Adipose tissue (tissue), 3 donors: ENCODE results near the gene CCDC179. TPM values are rescaled to one million over a fixed set of nuclear protein-coding genes. Genes with fewer than 3 reads are reported as not detected.

ENCODE experiments used
- H3K27ac ChIP-seq: one replicate; pipeline ENCODE4 v1.5.1; 2013; ENCODE audit warnings: low read depth, low read length
- WGBS, 3 donors: extraction: QIAGEN DNeasy Blood & Tissue Kit; methylation state at CpG; one replicate each; pipeline ENCODE4 v1.1.7; 2013; 5-methylcytosine and 5-hydroxymethylcytosine counted together
- polyA plus RNA-seq, 3 donors: library from polyadenylated mRNA; stranded (reverse); fragments of 200-250 nt; gene quantifications; one replicate each; pipeline ENCODE4 v1.2.3, GENCODE V29; 2013
- donor health status: healthy with polysubstance abuse.
- donor health status: Bipolar disorder and iron deficiency.
- donor health status: healthy.

CCDC179 gene
- polyA plus RNA-seq = not detected

GRCh38 chr11:22860241-22860640 lies at the start of gene CCDC179:
Gene CCDC179, minus strand, starts transcription at chr11:22860474. Its CDS starts 53 bp downstream, at chr11:22860421.
- H3K27ac ChIP-seq = no peak within 1 kb of the TSS
- 94 to 100% (median 99%) methylated on average over 4 of the region's 4 CpGs for WGBS, 3 donors

DNA sequence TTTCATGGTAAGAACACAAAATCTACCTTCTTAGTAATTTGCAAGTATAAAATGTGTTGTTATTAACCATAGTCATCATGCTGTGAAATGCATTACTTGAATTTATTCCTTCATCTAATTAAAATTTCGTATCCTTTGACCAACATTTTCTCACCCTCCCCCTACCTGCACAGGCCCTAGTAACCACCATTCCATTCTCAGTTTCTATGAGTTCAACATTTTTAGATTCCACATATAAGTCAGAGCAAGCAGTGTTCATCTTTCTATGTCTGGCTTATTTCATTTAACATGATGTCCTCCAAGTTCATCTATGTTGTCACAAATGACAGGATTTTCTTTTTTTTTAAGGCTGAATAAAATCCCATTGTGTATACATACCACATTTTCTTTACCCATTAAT lies 43.5 kb upstream of the CCDC179 start:
- H3K27ac ChIP-seq = no peak overlapping the region
- WGBS, 3 donors = 74 to 95% (median 93%) methylated on average over 1 of the region's 1 CpG

DNA sequence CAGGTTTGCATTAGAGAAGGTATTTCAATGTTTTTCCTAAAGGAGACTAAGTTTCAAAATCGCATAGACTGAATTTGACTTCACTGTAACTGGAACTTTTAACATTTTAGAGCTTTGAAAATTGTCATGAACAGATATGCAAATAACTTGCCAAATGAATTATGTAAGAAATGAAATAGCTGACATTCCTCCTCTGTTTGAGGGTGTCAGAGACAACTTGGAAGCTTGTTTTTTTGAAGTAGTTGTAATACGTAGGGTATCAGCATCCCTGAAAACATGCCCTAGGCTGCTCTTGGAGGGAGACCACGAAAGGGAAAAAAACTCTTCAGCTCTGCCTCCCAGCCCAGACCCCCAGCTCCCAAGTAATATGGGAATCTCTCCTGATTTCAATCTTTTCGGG lies 41.3 kb upstream of the CCDC179 start:
- H3K27ac ChIP-seq = no peak overlapping the region
- WGBS, 3 donors = 67 to 79% (median 70%) methylated on average over 4 of the region's 4 CpGs

DNA sequence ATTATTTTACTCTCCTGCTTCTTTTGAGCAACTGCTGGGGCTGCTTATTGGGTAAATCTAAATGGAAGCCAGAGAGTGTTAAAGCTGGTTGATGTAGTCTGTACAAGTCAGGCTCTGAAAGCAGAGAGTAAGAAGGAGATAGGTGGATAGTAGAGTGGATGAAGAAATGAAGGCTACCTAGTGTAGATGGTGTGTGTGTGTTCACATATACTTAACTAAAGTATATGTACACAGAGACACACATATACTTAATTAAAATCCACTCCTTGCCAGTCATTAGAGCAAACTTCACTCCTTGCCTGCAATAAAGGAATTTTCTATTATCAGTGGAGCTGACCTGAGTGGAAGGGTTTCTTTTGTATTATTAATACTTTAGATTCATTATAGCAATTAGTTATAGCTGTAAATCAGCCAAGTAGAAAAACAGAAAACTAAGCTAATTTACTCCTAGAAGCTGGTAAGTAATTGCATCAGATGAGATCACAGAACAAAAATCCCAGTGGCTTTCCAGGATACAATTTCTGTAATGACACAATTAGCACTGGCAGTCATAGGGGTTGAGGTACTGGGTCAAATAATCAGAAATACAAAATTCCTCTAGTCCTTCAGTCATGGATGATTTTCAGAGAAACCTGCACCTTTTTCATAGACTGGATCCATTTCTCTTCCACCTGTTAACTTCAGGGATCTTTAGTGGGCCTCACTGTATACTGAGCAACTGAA lies 40.7 kb upstream of the CCDC179 start:
- H3K27ac ChIP-seq = no peak overlapping the region

DNA sequence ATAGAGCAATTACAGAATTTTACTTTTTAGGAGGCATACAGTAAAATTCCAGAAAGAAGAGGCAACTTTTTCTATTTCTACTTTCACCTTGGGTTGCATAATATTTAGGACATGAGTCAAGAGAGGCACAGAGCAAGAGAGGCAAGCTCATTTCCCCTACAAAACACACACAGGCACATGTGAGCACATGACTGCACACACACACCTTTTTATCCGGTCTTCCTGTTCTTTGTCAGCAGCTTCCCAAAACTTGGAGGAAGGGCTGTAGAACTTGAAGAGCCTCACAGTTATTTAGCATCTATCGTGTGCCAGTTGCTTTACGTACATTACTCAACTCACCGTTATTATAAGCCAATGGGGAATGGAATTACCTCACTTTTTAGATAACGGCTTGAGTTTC lies 37.8 kb upstream of the CCDC179 start:
- no peak overlapping the region for H3K27ac ChIP-seq
- WGBS, 3 donors = 69 to 90% (median 77%) methylated on average over 5 of the region's 5 CpGs

GRCh38 chr11:22890227-22890626 lies 30.0 kb upstream of the CCDC179 start:
- WGBS, 3 donors = 73 to 80% (median 77%) methylated on average over 2 of the region's 2 CpGs
- H3K27ac ChIP-seq = no peak overlapping the region

DNA sequence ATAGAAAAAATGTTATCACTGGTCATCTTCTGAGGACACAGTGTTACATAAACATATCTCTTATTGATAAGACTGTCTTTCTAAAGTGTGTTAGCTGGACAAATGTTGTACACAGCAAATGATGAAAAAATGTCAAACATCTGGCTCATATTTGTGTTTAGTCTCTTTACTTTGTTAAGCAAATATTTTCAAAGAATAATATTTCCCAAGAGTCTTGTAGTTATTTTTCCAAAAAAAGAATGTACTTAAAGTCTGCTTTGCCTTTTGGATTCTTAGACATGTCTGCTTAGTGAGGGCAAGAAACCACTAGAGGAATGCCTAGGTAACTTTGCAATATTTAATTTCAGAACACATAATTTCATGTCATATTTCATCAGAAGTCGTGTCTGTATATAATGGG lies 23.9 kb upstream of the CCDC179 start:
- 45 to 53% (median 48%) methylated on average over 1 of the region's 1 CpG for WGBS, 3 donors
- H3K27ac ChIP-seq = no peak overlapping the region

- no peak overlapping the region for H3K27ac ChIP-seq
These were observed 19.4 kb upstream of the CCDC179 start for GRCh38 chr11:22879630-22880029.

DNA sequence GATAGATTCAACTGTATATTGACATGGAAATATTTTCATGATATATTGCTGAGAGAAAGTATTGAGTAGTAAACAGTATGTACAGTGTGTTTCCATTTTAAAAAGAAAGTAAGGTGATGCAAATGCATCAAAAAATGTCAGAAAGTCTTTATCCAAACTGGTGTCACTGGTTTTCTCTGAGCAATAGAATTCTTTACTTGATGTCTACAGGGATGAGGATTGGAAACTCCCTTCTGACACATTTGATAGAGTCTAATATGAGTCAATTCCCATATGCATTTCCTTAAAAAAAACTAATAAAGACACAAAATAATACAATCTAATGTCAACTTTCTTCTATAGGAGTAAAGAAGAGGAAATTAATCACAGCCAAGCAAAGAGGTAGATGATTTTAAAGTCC lies 18.3 kb upstream of the CCDC179 start:
- H3K27ac ChIP-seq = no peak overlapping the region

More at GRCh38 chr11:22879630-22880029, 19.4 kb upstream of the CCDC179 start:
- 41 to 57% (median 45%) methylated on average over 2 of the region's 2 CpGs for WGBS, 3 donors

DNA sequence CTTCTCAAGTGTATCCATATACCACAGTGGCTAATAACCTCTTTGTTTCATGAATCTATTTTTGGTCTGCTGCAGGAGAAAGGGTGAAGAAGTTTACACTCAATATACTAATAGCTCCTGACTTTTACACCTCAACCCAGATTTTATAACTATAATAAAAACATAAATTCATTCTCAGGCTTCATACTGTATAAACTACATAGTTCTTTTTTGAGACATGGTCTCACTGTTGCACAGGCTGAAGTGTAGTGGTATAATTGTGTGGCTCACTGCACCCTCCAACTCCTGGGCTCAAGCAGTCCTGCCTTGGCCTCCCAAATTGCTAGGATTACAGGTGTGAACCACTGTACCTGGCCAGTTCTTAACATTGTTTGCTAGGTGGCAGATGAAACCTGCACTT lies 17.8 kb upstream of the CCDC179 start:
- no peak overlapping the region for H3K27ac ChIP-seq

DNA sequence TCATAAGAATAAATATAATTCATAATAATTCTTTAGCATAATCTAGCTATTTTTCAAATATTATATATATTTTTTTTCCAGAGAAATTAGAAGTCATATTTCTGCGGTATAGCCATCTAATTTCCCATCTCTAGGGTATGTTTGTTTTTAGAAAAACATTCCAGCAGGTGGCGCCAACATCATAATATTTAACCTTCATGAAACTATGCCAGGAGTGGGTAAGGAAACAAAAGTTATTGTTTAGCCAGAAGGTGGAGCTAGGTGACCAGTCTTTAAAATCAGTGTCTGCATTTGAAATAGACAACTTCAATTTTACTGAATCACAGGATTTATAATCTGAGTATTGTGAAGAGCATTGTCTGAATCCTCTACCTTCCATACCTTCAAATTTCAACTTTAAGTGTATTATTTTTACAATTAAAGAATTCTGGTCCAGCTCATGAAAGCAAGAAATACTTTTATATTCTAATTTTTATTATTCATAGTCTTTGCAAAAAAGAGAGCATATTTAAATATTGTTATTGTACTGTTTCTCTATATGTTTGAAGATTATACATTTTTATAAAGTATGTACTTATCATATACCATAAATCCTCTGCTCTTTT lies 15.7 kb upstream of the CCDC179 start:
- H3K27ac ChIP-seq = no peak overlapping the region
- WGBS, 3 donors = 2 to 7% (median 3%) methylated on average over 2 of the region's 2 CpGs

GRCh38 chr11:22869325-22869724 lies 9.1 kb upstream of the CCDC179 start:
- WGBS, 3 donors = 78 to 90% (median 86%) methylated on average over 3 of the region's 3 CpGs
- no peak overlapping the region for H3K27ac ChIP-seq

GRCh38 chr11:22859756-22860155 lies 518 bp downstream of the CCDC179 start:
- H3K27ac ChIP-seq = no peak overlapping the region
- 75 to 89% (median 89%) methylated on average over 6 of the region's 6 CpGs for WGBS, 3 donors

DNA sequence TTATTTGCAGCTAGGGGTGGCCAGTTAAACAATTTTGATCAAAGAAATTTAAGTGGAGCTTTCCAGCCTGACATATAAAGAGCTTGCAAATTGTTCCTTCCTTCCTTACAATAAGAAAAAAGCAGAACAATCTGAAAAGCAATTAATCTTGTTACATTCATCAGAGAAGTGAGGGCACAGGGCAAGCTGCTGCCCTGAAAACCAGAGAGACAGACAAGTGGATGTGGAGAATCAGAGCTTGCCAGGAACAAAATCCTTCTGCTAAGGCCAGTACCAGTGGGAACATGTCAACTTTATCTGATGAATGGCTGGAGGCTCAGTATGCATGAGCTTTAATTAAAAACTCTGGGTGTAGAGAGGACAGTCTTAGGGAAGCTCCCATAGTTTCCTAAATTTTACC lies 8.8 kb downstream of the CCDC179 start:
- H3K27ac ChIP-seq = no peak overlapping the region

- no peak overlapping the region for H3K27ac ChIP-seq
- WGBS, 3 donors = 87 to 90% (median 89%) methylated on average over 1 of the region's 1 CpG
These were observed 13.5 kb downstream of the CCDC179 start for GRCh38 chr11:22846726-22847125.

GRCh38 chr11:22832315-22833015 lies 27.8 kb downstream of the CCDC179 start:
- no peak overlapping the region for H3K27ac ChIP-seq
- 63 to 83% (median 76%) methylated on average over 3 of the region's 3 CpGs for WGBS, 3 donors

GRCh38 chr11:22830082-22830414 lies 30.2 kb downstream of the CCDC179 start:
- 6 to 14% (median 13%) methylated on average over 4 of the region's 4 CpGs for WGBS, 3 donors
- H3K27ac ChIP-seq = no peak overlapping the region

DNA sequence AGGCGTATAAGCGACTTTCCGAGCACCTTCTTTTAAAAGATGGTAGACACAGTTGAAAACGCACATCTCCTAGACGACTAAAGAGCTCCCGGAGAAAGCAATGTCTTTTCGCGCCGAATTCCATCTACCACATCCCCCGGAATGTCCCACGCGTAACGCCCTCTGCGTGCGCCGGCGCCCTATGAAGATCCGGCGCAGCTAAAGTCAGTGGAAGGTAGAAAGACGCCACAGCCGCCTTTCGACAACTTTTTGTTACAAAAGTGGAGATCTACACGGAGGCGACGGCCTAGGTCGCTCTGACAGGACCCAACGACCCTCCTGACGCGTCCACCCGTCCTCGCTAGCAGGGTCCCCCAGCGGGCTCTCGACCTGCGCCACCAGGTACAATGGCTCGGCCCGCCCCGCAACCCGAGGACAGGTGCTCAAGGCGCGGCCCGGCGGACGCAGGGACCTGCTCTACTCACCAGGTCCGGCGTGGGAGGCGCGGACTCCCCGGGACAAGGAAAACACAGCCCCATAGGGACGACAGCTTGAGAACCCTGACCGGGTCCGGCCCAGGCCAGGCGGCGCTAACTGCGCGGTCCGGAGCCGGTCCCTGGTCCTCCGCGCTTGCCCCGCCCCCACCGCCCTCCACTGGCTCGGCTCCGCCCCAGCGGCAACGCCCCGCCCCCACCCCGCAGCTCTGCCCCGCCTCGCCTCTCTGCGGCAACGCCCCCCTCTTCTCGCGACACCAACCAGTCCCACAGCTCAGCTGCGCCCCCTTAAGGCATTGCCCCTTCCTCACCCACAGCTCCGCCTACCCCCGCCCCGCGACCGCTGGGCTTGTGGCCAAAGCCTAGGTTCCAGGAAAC lies 30.8 kb downstream of the CCDC179 start, which contains the start of gene SVIP:
Gene SVIP, minus strand, starts transcription at position 571 of the 851 bp plus-strand sequence. Its CDS starts 53 bp downstream, at position 518.
- no peak within 1 kb of the TSS for H3K27ac ChIP-seq
- 0% methylated on average over 74 to 79 of the region's 79 CpGs for WGBS, 3 donors

- WGBS, 3 donors = 44 to 59% (median 52%) methylated on average over 6 of the region's 6 CpGs
These were observed 31.9 kb downstream of the CCDC179 start for GRCh38 chr11:22828373-22828772.

More at GRCh38 chr11:22828373-22828772, 31.9 kb downstream of the CCDC179 start:
- no peak overlapping the region for H3K27ac ChIP-seq
